ENCODE measurements around the gene TTLL12. TPM values are rescaled to one million over a fixed set of nuclear protein-coding genes. Genes with fewer than 3 reads are reported as not detected.
"Not testable (repeated sequence)": the region's sequence is repeated elsewhere in the genome, so short reads cannot be mapped to it uniquely, and the experiment has no call there.

The TTLL12 gene
- polyA plus RNA-seq, 1 donor = 22.2 TPM

- DNase-seq = no peak
Observed at GRCh38 chr22:43157874-43158546, 28.9 kb downstream of the TTLL12 start.

GRCh38 chr22:43156413-43156812, 30.5 kb downstream of the TTLL12 start:
- DNase-seq = no peak

DNA sequence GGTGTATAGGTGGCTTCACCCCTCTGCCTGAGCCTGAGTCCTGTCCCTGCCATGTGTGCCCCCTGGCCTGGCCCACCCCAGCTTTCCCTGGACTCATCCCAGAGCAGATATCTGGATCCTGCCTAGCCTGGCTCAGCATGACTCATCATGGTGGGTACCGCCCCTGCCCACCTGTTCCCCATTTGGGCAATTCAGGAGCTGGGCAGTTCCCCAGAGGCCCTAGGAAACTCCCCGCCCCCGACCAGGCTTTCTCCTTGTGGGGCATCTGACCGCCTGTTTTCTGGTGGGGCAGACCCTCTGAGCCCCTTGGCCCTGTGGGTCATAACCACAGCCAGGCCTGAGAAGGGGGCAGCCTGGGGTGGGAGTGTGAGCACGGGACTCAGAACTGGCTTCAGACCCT, 31.1 kb downstream of the TTLL12 start:
- DNase-seq = no peak

- no peak for DNase-seq
Observed at GRCh38 chr22:43154887-43155536, 31.9 kb downstream of the TTLL12 start.

DNA sequence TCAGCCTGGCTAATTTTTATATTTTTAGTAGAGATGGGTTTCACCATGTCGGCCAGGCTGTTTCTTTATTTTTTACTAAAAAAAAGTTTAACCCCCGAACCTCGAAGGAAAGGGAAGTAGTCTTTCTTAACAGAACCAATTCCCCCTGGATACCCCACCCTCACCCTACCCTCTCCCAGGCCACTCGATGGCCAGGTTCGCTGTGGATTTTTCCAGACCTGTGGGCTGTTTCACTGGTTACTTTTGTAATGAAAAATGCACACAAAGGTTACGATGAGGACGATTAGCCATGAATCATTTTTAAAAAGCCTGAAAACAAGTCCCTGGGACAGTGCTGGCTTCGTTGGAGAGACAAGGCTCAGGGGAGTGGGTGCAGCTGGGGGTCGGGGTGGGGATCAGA, 33.0 kb downstream of the TTLL12 start:
- DNase-seq = no peak

DNA sequence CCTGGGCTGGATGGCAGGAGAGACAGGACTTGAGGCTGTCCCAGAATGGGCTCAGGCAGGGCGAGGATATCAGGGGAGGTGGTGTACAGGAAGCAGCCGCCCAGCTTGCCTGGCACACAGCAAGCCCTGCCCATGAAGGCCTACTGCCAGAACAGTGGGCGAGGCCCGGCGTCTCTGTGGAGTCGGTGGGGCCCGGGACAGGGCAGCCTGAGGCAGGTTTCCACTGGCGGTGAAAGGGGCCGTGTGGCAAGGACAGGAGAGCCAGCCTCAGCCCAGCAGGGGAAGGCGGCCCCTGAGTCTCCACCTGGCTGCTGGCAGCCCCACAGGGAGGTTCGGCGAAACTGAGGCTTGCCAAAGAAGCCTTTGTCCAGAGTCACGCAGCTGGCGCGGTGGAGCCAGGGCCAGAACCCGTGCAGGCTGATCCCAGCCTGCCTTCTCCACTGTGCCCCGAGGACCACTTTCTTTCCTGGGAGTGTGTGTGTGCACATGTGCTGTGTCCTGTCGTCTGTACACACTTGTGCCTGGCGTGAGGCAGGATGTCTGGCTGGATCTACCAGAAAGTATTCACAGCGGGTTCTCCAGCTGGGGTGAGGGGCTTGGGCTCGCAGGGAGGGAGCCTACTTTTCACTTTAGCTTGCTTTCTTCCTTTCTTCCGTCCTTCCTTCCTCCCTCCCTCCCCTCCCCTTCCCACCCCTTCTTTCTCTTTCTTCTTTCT, 34.4 kb downstream of the TTLL12 start:
- DNase-seq = no peak

DNA sequence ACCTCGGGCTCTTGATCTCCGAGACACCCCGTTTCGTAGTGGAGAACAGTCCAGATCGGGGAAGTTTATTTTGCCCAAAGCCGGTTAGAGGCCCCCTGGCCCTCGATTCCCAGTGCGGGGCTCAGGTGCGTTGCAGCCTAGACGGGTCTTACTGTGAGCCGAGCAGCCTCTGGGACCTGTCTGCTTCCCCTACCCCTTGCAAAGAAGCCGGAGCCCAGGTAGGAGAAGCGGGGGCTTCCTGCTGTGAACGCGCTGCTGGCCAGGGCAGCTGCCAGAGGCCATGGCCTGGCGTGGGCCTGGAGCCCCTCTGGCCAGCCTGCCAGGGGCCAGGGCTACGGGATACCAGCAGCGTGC, 35.0 kb downstream of the TTLL12 start:
- no peak for DNase-seq

DNA sequence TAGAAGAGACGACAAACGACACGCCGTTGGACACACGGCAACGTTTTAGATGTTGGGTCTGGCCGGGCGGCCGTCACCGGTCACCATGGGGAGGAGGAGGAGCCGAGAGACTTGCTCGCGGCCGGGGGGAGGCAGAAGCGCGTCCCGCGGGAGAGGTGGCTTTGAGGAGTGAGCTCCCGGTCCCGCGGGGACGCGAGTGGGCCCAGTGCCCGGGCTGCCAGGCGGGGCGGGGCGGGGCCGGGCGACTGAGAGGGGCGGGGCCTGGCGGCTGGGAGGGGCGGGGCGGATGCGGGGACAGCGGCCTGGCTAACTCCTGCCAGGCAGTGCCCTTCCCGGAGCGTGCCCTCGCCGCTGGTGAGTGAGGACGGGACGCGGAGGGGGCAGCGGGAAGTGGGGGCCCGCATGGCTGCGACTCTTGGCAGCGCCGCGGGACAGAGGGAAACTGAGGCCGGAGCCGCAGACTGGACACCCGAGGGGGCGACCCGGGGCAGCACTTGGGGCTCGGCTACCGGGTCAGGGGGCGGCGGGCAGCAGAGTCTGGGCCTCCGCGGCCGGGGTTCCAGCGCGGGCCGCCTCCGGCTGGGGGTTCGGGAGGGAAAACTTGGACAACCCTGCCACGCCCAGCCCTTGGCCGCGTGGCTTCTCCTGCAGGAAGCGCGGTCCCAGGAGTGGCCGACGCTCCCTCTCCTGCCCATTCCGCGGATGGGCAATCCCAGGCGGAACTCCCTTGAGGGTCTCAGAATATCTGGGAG, 35.5 kb downstream of the TTLL12 start, which contains the start of gene TSPO:
Gene TSPO, plus strand, starts transcription at position 309 of the 752 bp plus-strand sequence. CDS start 7,680 bp downstream, outside the sequence.
- DNase-seq = no peak

- DNase-seq = no peak
Observed at GRCh38 chr22:43150731-43151206, 36.2 kb downstream of the TTLL12 start.

GRCh38 chr22:43148581-43148980, 38.4 kb downstream of the TTLL12 start:
- DNase-seq = no peak

DNA sequence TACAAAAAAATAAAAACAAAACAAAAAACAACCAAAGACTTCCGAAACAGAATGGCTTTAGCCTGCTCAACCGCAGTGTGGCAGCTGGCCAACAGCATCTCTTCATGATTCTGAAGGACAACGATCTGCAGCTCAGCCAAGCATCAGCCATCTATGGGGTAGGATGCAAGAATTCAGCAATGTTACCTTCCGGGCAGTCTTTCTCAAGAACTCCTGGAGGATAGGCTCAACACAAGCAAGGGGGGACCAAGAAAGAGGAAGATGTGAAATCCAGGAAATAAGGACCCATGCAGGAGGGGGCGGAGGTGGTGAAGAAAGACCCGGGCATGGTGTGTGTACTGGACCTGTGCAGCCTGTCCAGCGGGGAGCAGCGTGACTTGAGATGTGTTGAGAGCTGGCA, 39.1 kb downstream of the TTLL12 start:
- DNase-seq = no peak

- not testable (repeated sequence) for DNase-seq
Observed at GRCh38 chr22:43146332-43146731, 40.6 kb downstream of the TTLL12 start.

DNA sequence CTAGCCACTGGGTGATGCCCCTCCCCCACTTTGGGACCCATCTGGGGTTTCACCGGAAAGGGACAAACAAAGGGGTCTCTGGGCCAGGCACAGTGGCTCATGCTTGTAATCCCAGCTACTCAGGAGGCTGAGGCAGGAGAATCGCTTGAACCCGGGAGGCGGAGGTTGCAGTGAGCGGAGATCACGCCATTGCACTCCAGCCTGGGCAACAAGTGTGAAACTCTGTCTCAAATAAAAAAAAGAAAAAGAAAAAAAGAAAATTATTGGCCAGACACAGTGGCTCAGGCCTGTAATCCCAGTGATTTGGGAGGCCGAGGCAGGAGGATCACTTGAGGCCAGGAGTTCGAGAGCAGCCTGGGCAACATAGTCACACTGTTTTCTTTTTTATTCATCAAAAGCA, 41.6 kb downstream of the TTLL12 start:
- not testable (repeated sequence) for DNase-seq

DNA sequence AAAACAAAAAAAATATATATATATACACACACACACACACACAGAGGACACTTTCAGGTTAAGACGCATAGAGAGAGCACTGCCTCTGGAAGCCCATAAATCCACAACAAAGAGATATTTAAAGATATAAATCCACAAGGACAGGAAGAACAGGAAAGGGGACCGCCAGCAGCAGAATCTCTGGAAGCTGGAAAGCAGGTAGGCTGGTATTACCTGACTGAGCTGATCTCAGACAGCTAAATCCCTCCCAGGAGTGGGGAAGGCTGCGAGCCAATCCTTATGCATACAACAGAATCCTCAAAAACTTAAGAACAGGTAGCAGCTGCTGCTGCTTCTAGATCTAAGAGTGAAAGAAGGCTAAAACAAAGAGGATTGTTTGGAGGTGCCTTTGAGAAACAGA, 42.0 kb downstream of the TTLL12 start:
- no peak for DNase-seq

GRCh38 chr22:43142880-43143562, 43.9 kb downstream of the TTLL12 start, which contains the start of gene MCAT:
TSS of gene MCAT (minus strand) at chr22:43143398. CDS start at chr22:43143348, 50 bp downstream.
- peak; percentile 79 for DNase-seq

- no peak for DNase-seq
Observed at GRCh38 chr22:43136801-43137200, 50.1 kb downstream of the TTLL12 start.

- DNase-seq = no peak
Observed at GRCh38 chr22:43136255-43136654, 50.7 kb downstream of the TTLL12 start.

- DNase-seq = no peak
Observed at GRCh38 chr22:43135565-43135964, 51.4 kb downstream of the TTLL12 start.

GRCh38 chr22:43134553-43134952, 52.4 kb downstream of the TTLL12 start:
- DNase-seq = no peak

DNA sequence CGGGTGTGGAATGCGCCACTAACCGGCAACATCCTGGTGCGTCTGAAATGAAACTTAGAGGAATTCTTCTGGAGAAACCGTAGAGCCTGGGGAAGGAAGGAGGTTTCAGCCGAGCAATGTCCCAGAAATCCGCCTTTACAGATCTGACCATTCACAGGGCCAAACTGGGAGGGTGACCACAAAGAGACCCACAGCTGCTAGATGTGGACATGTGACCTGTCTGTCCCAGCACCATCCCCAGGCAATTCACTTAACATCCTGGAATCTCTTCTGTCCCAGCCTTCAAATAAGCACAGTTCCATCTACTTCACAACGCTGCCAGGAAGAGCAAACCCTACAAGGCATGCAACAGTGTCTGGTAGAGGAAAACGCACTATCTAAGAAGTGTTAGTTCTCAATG, 53.5 kb downstream of the TTLL12 start:
- no peak for DNase-seq

DNA sequence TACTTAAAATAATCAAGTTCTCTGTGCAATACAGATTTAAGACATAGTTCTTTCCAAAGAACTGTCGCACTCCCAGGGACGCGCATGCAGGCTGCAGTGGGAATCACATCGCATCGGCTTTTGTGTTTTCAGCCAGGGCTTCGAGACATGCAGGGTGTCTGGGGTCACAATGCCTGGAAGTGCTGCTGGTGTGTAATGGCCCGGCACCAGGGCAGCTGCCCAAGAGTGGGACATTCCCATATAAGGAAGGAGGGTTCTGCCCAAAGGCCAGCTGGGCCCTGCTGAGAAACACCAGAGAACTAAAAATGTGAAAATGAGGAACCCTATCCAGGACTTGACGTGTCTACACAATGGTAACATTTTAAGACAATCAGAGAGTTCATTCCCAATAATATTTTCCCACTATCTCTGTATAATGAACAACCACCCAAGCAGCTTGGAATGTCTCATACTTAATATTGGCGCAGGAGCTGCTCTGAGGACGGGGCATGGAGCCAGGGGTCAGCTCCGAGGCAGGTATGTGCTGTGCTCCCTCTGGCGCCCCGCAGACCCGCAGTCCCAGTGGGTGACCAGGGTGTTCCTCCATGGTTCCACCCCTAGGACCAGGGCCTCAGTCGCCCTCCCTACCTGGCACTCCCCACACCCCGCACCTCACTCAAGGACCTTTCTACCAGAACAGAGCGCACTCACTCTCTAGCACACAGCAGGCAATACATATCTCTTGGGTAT, 55.0 kb downstream of the TTLL12 start:
- no peak for DNase-seq

Data from left kidney (tissue), 2 donors.